ENCODE data around the gene HCRTR1.
A peak's percentile ranks its signal among the peaks of the same experiment; 100 is the strongest.

The HCRTR1 gene

GRCh38 chr1:31574749-31575368, 42.6 kb upstream of the HCRTR1 start:
- H3K4me3 ChIP-seq (ENCODE audit: low read depth, low read length): no peak overlapping the region
- peaks cover 37% of the 10 kb centered on the region for H3K4me1 ChIP-seq (ENCODE audit: control insufficient read depth, insufficient read depth, low read length)
- H3K36me3 ChIP-seq (ENCODE audit: control insufficient read depth, insufficient read depth, low read length): no peaks in the 10 kb centered on the region
- H3K9me3 ChIP-seq (ENCODE audit: control insufficient read depth, insufficient read depth, low read depth, low read length): no peaks in the 10 kb centered on the region
- no peak overlapping the region for H3K27ac ChIP-seq (ENCODE audit: low read depth, low read length)
- H3K9ac ChIP-seq (ENCODE audit: low read length): no peak overlapping the region
- peaks cover 10% of the 10 kb centered on the region; the same call in 1 of the 2 replicates for H3K27me3 ChIP-seq (ENCODE audit: control insufficient read depth, insufficient read depth, low read length)

- H3K9me3 ChIP-seq (ENCODE audit: control insufficient read depth, insufficient read depth, low read depth, low read length): no peaks in the 10 kb centered on the region
- peak overlapping the region; percentile 48 for H3K4me3 ChIP-seq (ENCODE audit: low read depth, low read length)
- H3K27ac ChIP-seq (ENCODE audit: low read depth, low read length): no peak overlapping the region
- H3K9ac ChIP-seq (ENCODE audit: low read length): no peak overlapping the region
- H3K36me3 ChIP-seq (ENCODE audit: control insufficient read depth, insufficient read depth, low read length): no peaks in the 10 kb centered on the region
- H3K27me3 ChIP-seq (ENCODE audit: control insufficient read depth, insufficient read depth, low read length): peaks cover 10% of the 10 kb centered on the region; the same call in 1 of the 2 replicates
- H3K4me1 ChIP-seq (ENCODE audit: control insufficient read depth, insufficient read depth, low read length): peaks cover 44% of the 10 kb centered on the region
Observed at GRCh38 chr1:31575369-31576140, 41.9 kb upstream of the HCRTR1 start.

GRCh38 chr1:31576201-31576669, 41.3 kb upstream of the HCRTR1 start, which contains the start of gene TINAGL1:
Gene TINAGL1 (plus strand): TSS chr1:31576515. CDS start chr1:31577149, 634 bp downstream.
- Histone ChIP-seq H3K27me3 (ENCODE audit: control insufficient read depth, insufficient read depth, low read length) (peaks cover 10% of the 10 kb centered on the region; the same call in 1 of the 2 replicates), H3K9me3 (ENCODE audit: control insufficient read depth, insufficient read depth, low read depth, low read length) (no peaks in the 10 kb centered on the region), H3K9ac (ENCODE audit: low read length) (no peak within 1 kb of the TSS), H3K27ac (ENCODE audit: low read depth, low read length) (no peak within 1 kb of the TSS), H3K4me1 (ENCODE audit: control insufficient read depth, insufficient read depth, low read length) (peaks cover 49% of the 10 kb centered on the region), H3K36me3 (ENCODE audit: control insufficient read depth, insufficient read depth, low read length) (no peaks in the 10 kb centered on the region), H3K4me3 (ENCODE audit: low read depth, low read length) (peak within 1 kb of the TSS; percentile 48)

GRCh38 chr1:31576743-31577455, 40.6 kb upstream of the HCRTR1 start:
- Histone ChIP-seq H3K27me3 (ENCODE audit: control insufficient read depth, insufficient read depth, low read length) (peaks cover 10% of the 10 kb centered on the region; the same call in 1 of the 2 replicates), H3K36me3 (ENCODE audit: control insufficient read depth, insufficient read depth, low read length) (no peaks in the 10 kb centered on the region), H3K27ac (ENCODE audit: low read depth, low read length) (no peak overlapping the region), H3K4me3 (ENCODE audit: low read depth, low read length) (peak overlapping the region; percentile 48), H3K9ac (ENCODE audit: low read length) (no peak overlapping the region), H3K4me1 (ENCODE audit: control insufficient read depth, insufficient read depth, low read length) (peaks cover 49% of the 10 kb centered on the region), H3K9me3 (ENCODE audit: control insufficient read depth, insufficient read depth, low read depth, low read length) (no peaks in the 10 kb centered on the region)

- no peak overlapping the region for H3K4me3 ChIP-seq (ENCODE audit: low read depth, low read length)
- H3K4me1 ChIP-seq (ENCODE audit: control insufficient read depth, insufficient read depth, low read length): peaks cover 55% of the 10 kb centered on the region
- no peak overlapping the region for H3K9ac ChIP-seq (ENCODE audit: low read length)
- no peak overlapping the region for H3K27ac ChIP-seq (ENCODE audit: low read depth, low read length)
- H3K9me3 ChIP-seq (ENCODE audit: control insufficient read depth, insufficient read depth, low read depth, low read length): no peaks in the 10 kb centered on the region
- H3K36me3 ChIP-seq (ENCODE audit: control insufficient read depth, insufficient read depth, low read length): no peaks in the 10 kb centered on the region
- H3K27me3 ChIP-seq (ENCODE audit: control insufficient read depth, insufficient read depth, low read length): peaks cover 10% of the 10 kb centered on the region; the same call in 1 of the 2 replicates
Observed at GRCh38 chr1:31577515-31578192, 39.8 kb upstream of the HCRTR1 start.

- H3K4me3 ChIP-seq (ENCODE audit: low read depth, low read length): no peak overlapping the region
- H3K36me3 ChIP-seq (ENCODE audit: control insufficient read depth, insufficient read depth, low read length): no peaks in the 10 kb centered on the region
- H3K4me1 ChIP-seq (ENCODE audit: control insufficient read depth, insufficient read depth, low read length): peaks cover 60% of the 10 kb centered on the region
- no peak overlapping the region for H3K27ac ChIP-seq (ENCODE audit: low read depth, low read length)
- no peaks in the 10 kb centered on the region for H3K9me3 ChIP-seq (ENCODE audit: control insufficient read depth, insufficient read depth, low read depth, low read length)
- H3K27me3 ChIP-seq (ENCODE audit: control insufficient read depth, insufficient read depth, low read length): peaks cover 10% of the 10 kb centered on the region; the same call in 1 of the 2 replicates
- H3K9ac ChIP-seq (ENCODE audit: low read length): no peak overlapping the region
Observed at GRCh38 chr1:31579374-31579773, 38.1 kb upstream of the HCRTR1 start.

- no peak overlapping the region for H3K27ac ChIP-seq (ENCODE audit: low read depth, low read length)
- H3K36me3 ChIP-seq (ENCODE audit: control insufficient read depth, insufficient read depth, low read length): no peaks in the 10 kb centered on the region
- H3K4me1 ChIP-seq (ENCODE audit: control insufficient read depth, insufficient read depth, low read length): peaks cover 53% of the 10 kb centered on the region
- no peaks in the 10 kb centered on the region for H3K9me3 ChIP-seq (ENCODE audit: control insufficient read depth, insufficient read depth, low read depth, low read length)
- peaks cover 10% of the 10 kb centered on the region; the same call in 1 of the 2 replicates for H3K27me3 ChIP-seq (ENCODE audit: control insufficient read depth, insufficient read depth, low read length)
- no peak overlapping the region for H3K4me3 ChIP-seq (ENCODE audit: low read depth, low read length)
- H3K9ac ChIP-seq (ENCODE audit: low read length): no peak overlapping the region
Observed at GRCh38 chr1:31580513-31580870, 37.0 kb upstream of the HCRTR1 start.

GRCh38 chr1:31580891-31581603, 36.4 kb upstream of the HCRTR1 start:
- Histone ChIP-seq H3K9me3 (ENCODE audit: control insufficient read depth, insufficient read depth, low read depth, low read length) (no peaks in the 10 kb centered on the region), H3K27ac (ENCODE audit: low read depth, low read length) (no peak overlapping the region), H3K4me3 (ENCODE audit: low read depth, low read length) (no peak overlapping the region), H3K9ac (ENCODE audit: low read length) (no peak overlapping the region), H3K36me3 (ENCODE audit: control insufficient read depth, insufficient read depth, low read length) (no peaks in the 10 kb centered on the region), H3K27me3 (ENCODE audit: control insufficient read depth, insufficient read depth, low read length) (peaks cover 10% of the 10 kb centered on the region; the same call in 1 of the 2 replicates), H3K4me1 (ENCODE audit: control insufficient read depth, insufficient read depth, low read length) (peaks cover 48% of the 10 kb centered on the region)

- Histone ChIP-seq H3K9me3 (ENCODE audit: control insufficient read depth, insufficient read depth, low read depth, low read length) (no peaks in the 10 kb centered on the region), H3K27me3 (ENCODE audit: control insufficient read depth, insufficient read depth, low read length) (peaks cover 3% of the 10 kb centered on the region; the same call in 1 of the 2 replicates), H3K36me3 (ENCODE audit: control insufficient read depth, insufficient read depth, low read length) (no peaks in the 10 kb centered on the region), H3K4me3 (ENCODE audit: low read depth, low read length) (no peak overlapping the region), H3K27ac (ENCODE audit: low read depth, low read length) (no peak overlapping the region), H3K4me1 (ENCODE audit: control insufficient read depth, insufficient read depth, low read length) (peaks cover 38% of the 10 kb centered on the region), H3K9ac (ENCODE audit: low read length) (no peak overlapping the region)
Observed at GRCh38 chr1:31581821-31582810, 35.4 kb upstream of the HCRTR1 start.
